GM23338 (cell line): ENCODE measurements around the gene HSF4. TPM values are rescaled to one million over a fixed set of nuclear protein-coding genes. Genes with fewer than 3 reads are reported as not detected.

Experiments
- ATAC-seq: fragments of 200-7000 bp; cut with Tn5 transposase; 3 replicates; pipeline ENCODE4 v1.9.1; 2020
- DNase-seq: peaks from one replicate; pipeline ENCODE4 v3.0.0-alpha.2; 2015; ENCODE audit warnings: low spot score
- H2AFZ ChIP-seq: fragments of 200-600 bp; sonication (generic); 2 replicates; pipeline ENCODE4 v1.8.0; 2016; ENCODE audit warnings: antibody characterized with exemption, mild to moderate bottlenecking, moderate library complexity
- H3F3A ChIP-seq: fragments of 200-600 bp; sonication (generic); replicated peaks from 2 replicates; pipeline ENCODE4 v1.8.0; 2017; ENCODE audit warnings: antibody characterized with exemption, mixed run types, low read depth
- H3K27ac ChIP-seq: fragments of 200-600 bp; sonication (generic); 2 replicates; pipeline ENCODE4 v1.6.1; 2016; ENCODE audit warnings: low read depth
- H3K27me3 ChIP-seq: fragments of 200-600 bp; sonication (generic); 2 replicates; pipeline ENCODE4 v1.8.0; 2016; ENCODE audit warnings: mild to moderate bottlenecking, mixed run types, moderate library complexity; ENCODE audit not compliant: insufficient read depth
- H3K36me3 ChIP-seq: fragments of 200-600 bp; sonication (generic); 2 replicates; pipeline ENCODE4 v1.8.0; 2016; ENCODE audit warnings: mild to moderate bottlenecking; ENCODE audit not compliant: insufficient read depth
- H3K4me1 ChIP-seq: fragments of 200-600 bp; sonication (generic); 2 replicates; pipeline ENCODE4 v1.8.0; 2016; ENCODE audit warnings: mild to moderate bottlenecking, moderate library complexity; ENCODE audit not compliant: insufficient read depth
- H3K4me2 ChIP-seq: fragments of 200-600 bp; sonication (generic); 2 replicates; pipeline ENCODE4 v1.7.1; 2017; ENCODE audit warnings: mixed run types
- H3K4me3 ChIP-seq: fragments of 200-600 bp; sonication (generic); 2 replicates; pipeline ENCODE4 v1.6.1; 2016; ENCODE audit warnings: mixed run types
- H3K79me2 ChIP-seq: fragments of 200-600 bp; sonication (generic); replicated peaks from 2 replicates; pipeline ENCODE4 v1.8.0; 2017; ENCODE audit warnings: mild to moderate bottlenecking; ENCODE audit not compliant: insufficient read depth
- H3K9me2 ChIP-seq: fragments of 200-600 bp; sonication (generic); 2 replicates; pipeline ENCODE4 v1.8.0; 2017; ENCODE audit not compliant: insufficient read depth
- H4K20me1 ChIP-seq: fragments of 200-600 bp; sonication (generic); replicated peaks from 2 replicates; pipeline ENCODE4 v1.8.0; 2017; ENCODE audit warnings: mild to moderate bottlenecking; ENCODE audit not compliant: insufficient read depth
- H3K27ac Mint-ChIP-seq: 2 replicates; pipeline ENCODE4 v1.8.0; 2020; ENCODE audit warnings: inconsistent platforms, mild to moderate bottlenecking, moderate library complexity, mixed read lengths
- H3K27me3 Mint-ChIP-seq: 3 replicates; pipeline ENCODE4 v1.8.0; 2022; ENCODE audit warnings: low read depth, mild to moderate bottlenecking, moderate library complexity, mixed read lengths, inconsistent platforms; ENCODE audit not compliant: insufficient read depth, poor library complexity
- H3K36me3 Mint-ChIP-seq: 3 replicates; pipeline ENCODE4 v1.8.0; 2021; ENCODE audit warnings: low read depth, mild to moderate bottlenecking, inconsistent platforms, moderate library complexity, mixed read lengths
- H3K4me1 Mint-ChIP-seq: 3 replicates; pipeline ENCODE4 v1.8.0; 2020; ENCODE audit warnings: mild to moderate bottlenecking, inconsistent platforms, mixed read lengths
- H3K4me3 Mint-ChIP-seq: 3 replicates; pipeline ENCODE4 v1.8.0; 2021; ENCODE audit warnings: moderate library complexity, mild to moderate bottlenecking, inconsistent platforms, mixed read lengths
- H3K9me3 Mint-ChIP-seq: 3 replicates; pipeline ENCODE4 v1.8.0; 2020; ENCODE audit warnings: moderate library complexity, mild to moderate bottlenecking, inconsistent platforms, mixed read lengths
- EZH2 ChIP-seq: fragments of 200-600 bp; sonication (generic); IDR thresholded peaks from one replicate; pipeline ENCODE4 v1.8.0; 2017; ENCODE audit warnings: antibody characterized with exemption, mild to moderate bottlenecking, low read depth; ENCODE audit not compliant: unreplicated experiment
- EZH2phosphoT487 ChIP-seq: fragments of 200-600 bp; sonication (generic); IDR thresholded peaks from one replicate; pipeline ENCODE4 v1.8.1; 2018; ENCODE audit warnings: antibody characterized with exemption; ENCODE audit not compliant: unreplicated experiment
- STAT1 ChIP-seq: IDR thresholded peaks from one replicate; pipeline ENCODE4 v1.6.1; 2016; ENCODE audit warnings: antibody characterized with exemption; ENCODE audit not compliant: unreplicated experiment
- ZNF114 ChIP-seq: fragments of 250-450 bp; sonication (Bioruptor Pico); IDR thresholded peaks from 2 replicates; pipeline ENCODE4 v1.5.0; 2020; ENCODE audit warnings: mild to moderate bottlenecking, moderate library complexity
- polyA plus RNA-seq: library from polyadenylated mRNA; unstranded; fragments of >200 nt; fragmentation: Nextera tagmentation; extraction: Ambion mirVana; gene quantifications from 2 replicates; pipeline ENCODE4 v1.2.1, GENCODE V29; 2016
- total RNA-seq: library from RNA; depleted of rRNA; stranded (reverse); fragments of >200 nt; shearing (Covaris generic); gene quantifications from 2 replicates; pipeline ENCODE4 v1.2.3, GENCODE V29; 2014
- TF ChIP-seq, protein P1 (sequence below): IDR thresholded peaks from one replicate; pipeline ENCODE4 v1.6.1; 2018; ENCODE audit warnings: antibody characterized with exemption; ENCODE audit not compliant: unreplicated experiment

Gene HSF4
- total and polyA plus RNA-seq, 2 experiments from 2014 or later: 0.19 to 1.3 TPM

DNA sequence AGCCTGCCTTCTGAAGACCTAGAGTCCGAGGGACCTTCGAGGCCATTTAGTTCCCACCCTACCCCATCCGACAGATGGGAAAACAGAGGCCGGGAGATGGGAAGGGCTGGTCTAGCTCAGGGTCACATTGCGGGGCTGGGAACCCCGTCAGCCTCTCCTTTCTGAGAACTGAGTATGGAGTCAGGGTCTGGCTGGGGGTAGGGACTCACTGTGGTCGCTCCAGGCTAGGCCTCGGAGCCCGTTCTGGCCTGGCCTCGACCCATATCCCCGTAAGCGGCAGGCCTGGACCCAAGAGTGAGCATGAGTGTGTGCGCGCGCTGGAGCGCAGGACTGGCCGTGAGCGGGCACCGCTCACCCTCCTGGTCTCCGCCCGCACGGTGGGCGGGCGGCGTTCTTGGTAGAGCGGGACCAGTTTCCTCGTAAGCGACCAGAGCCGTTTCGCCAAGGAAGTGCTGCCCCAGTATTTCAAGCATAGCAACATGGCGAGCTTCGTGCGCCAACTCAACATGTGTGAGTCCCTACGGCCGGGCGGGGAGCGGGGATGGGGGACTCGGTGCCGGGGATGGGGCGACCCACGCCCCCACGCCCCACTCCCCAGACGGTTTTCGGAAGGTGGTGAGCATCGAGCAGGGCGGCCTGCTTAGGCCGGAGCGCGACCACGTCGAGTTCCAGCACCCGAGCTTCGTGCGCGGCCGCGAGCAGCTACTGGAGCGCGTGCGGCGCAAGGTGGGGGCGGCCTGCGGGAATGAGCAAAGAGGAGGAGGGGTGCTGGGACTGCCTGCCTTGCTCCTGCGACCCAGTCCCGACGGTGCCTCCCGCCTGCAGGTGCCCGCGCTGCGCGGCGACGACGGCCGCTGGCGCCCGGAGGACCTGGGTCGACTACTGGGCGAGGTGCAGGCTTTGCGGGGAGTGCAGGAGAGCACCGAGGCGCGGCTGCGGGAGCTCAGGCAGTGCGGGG is 855 bp downstream of the HSF4 start:
- DNase-seq: peak; percentile 73
- H3K4me3 ChIP-seq: peak overlapping the region; percentile 59
- peak overlapping the region; percentile 47; the same call in 1 of the 2 replicates for H2AFZ ChIP-seq

DNA sequence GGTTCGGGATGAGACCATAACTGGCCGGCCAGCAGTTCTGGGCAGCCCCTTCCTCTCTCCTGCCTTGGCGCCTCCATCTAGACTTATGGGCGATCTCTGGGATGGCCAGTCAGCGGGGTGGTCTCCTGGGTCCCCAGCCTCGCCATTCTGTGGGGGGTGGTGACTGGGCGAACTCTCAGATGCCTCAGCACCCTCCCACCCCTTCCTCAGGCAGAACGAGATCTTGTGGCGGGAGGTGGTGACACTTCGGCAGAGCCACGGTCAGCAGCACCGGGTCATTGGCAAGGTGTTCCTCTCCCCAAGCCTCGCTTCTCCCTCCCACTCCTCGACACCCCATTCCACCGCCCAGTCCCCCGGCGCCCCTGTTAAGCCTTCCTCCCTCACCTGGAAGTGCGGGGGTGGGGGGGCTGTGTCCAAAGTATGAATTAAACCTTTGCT is 1.6 kb downstream of the HSF4 start:
- H3K36me3 Mint-ChIP-seq: no peaks in the 10 kb centered on the region
- H3K4me1 ChIP-seq: peaks cover 22% of the 10 kb centered on the region
- no peak for DNase-seq
- H3K4me1 Mint-ChIP-seq: peaks cover 39% of the 10 kb centered on the region
- ATAC-seq: no peak
- peaks cover 95% of the 10 kb centered on the region for H3K27me3 Mint-ChIP-seq
- H3K9me3 Mint-ChIP-seq: no peaks in the 10 kb centered on the region; the same call in 2 of the 3 replicates
- peaks cover 10% of the 10 kb centered on the region; the same call in 1 of the 2 replicates for H3F3A ChIP-seq
- H3K36me3 ChIP-seq: no peaks in the 10 kb centered on the region
- H3K4me3 ChIP-seq: 0 out of 2 replicates have a peak overlapping the region, but pooled peaks have one; percentile 28
- no peak overlapping the region for H3K27ac ChIP-seq
- H3K27ac Mint-ChIP-seq: no peak overlapping the region
- H3K4me3 Mint-ChIP-seq: peak overlapping the region; percentile 62
- H4K20me1 ChIP-seq: no peaks in the 10 kb centered on the region; the same call in 1 of the 2 replicates
- no peaks in the 10 kb centered on the region for H3K9me2 ChIP-seq
- peak overlapping the region; percentile 79; the same call in 1 of the 2 replicates for H3K4me2 ChIP-seq
- no peak overlapping the region for H2AFZ ChIP-seq
- TF ChIP-seq, protein P1, sequence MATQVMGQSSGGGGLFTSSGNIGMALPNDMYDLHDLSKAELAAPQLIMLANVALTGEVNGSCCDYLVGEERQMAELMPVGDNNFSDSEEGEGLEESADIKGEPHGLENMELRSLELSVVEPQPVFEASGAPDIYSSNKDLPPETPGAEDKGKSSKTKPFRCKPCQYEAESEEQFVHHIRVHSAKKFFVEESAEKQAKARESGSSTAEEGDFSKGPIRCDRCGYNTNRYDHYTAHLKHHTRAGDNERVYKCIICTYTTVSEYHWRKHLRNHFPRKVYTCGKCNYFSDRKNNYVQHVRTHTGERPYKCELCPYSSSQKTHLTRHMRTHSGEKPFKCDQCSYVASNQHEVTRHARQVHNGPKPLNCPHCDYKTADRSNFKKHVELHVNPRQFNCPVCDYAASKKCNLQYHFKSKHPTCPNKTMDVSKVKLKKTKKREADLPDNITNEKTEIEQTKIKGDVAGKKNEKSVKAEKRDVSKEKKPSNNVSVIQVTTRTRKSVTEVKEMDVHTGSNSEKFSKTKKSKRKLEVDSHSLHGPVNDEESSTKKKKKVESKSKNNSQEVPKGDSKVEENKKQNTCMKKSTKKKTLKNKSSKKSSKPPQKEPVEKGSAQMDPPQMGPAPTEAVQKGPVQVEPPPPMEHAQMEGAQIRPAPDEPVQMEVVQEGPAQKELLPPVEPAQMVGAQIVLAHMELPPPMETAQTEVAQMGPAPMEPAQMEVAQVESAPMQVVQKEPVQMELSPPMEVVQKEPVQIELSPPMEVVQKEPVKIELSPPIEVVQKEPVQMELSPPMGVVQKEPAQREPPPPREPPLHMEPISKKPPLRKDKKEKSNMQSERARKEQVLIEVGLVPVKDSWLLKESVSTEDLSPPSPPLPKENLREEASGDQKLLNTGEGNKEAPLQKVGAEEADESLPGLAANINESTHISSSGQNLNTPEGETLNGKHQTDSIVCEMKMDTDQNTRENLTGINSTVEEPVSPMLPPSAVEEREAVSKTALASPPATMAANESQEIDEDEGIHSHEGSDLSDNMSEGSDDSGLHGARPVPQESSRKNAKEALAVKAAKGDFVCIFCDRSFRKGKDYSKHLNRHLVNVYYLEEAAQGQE: no peak
- TF ChIP-seq EZH2phosphoT487 (peak; percentile 80), EZH2 (peak; percentile 96)
- H3K27me3 ChIP-seq: peaks cover 97% of the 10 kb centered on the region
- no peaks in the 10 kb centered on the region for H3K79me2 ChIP-seq

More for the DNA sequence above, 855 bp downstream of the HSF4 start:
- H3K36me3 Mint-ChIP-seq: no peaks in the 10 kb centered on the region
- peaks cover 10% of the 10 kb centered on the region for H3F3A ChIP-seq
- no peak overlapping the region for H3K27ac Mint-ChIP-seq
- H3K4me1 Mint-ChIP-seq: peaks cover 36% of the 10 kb centered on the region
- no peaks in the 10 kb centered on the region; the same call in 1 of the 2 replicates for H4K20me1 ChIP-seq
- H3K4me1 ChIP-seq: peaks cover 22% of the 10 kb centered on the region
- H3K9me3 Mint-ChIP-seq: peaks cover 2% of the 10 kb centered on the region; the same call in 2 of the 3 replicates
- H3K79me2 ChIP-seq: no peaks in the 10 kb centered on the region
- H3K27me3 ChIP-seq: peaks cover 99% of the 10 kb centered on the region
- ATAC-seq: peak; percentile 0
- TF ChIP-seq EZH2 (peak; percentile 95), EZH2phosphoT487 (peak; percentile 95), ZNF114 (CRISPR knock-in tag) (no peak), STAT1 (no peak)
- peaks cover 97% of the 10 kb centered on the region for H3K27me3 Mint-ChIP-seq
- H3K4me2 ChIP-seq: peak overlapping the region; percentile 79
- H3K36me3 ChIP-seq: no peaks in the 10 kb centered on the region
- H3K27ac ChIP-seq: no peak overlapping the region
- H3K4me3 Mint-ChIP-seq: peak overlapping the region; percentile 60
- no peaks in the 10 kb centered on the region for H3K9me2 ChIP-seq
